ENCODE data around the gene SLC35E3.

GRCh38 chr12:68779280-68779679 is 33.3 kb downstream of the SLC35E3 start:
- TF ChIP-seq SUZ12 (IDR thresholded peaks at IDR 0.05; ENCODE audit: extremely low read depth, insufficient read depth, insufficient read length) (no peak), YY1 (IDR thresholded peaks at IDR 0.05; ENCODE audit: insufficient read depth, insufficient read length) (no peak)
